Hepatocyte (in vitro differentiated cells): ENCODE data around the gene ADGRB3. TPM values are rescaled to one million over a fixed set of nuclear protein-coding genes. Genes with fewer than 3 reads are reported as not detected.

Experiments used
- DNase-seq: peaks from one replicate; pipeline ENCODE4 v3.0.0-alpha.2; 2016; ENCODE audit warnings: low spot score
- H2AFZ ChIP-seq: fragments of 200-600 bp; sonication (generic); 2 replicates; pipeline ENCODE4 v1.6.0; 2016; ENCODE audit warnings: antibody characterized with exemption, mild to moderate bottlenecking
- H3K27ac ChIP-seq: fragments of 200-600 bp; sonication (generic); 2 replicates; pipeline ENCODE4 v1.5.1; 2016; ENCODE audit warnings: mild to moderate bottlenecking
- H3K27me3 ChIP-seq: fragments of 200-600 bp; sonication (generic); 2 replicates; pipeline ENCODE4 v1.6.1; 2016
- H3K36me3 ChIP-seq: fragments of 200-600 bp; sonication (generic); replicated peaks from 2 replicates; pipeline ENCODE4 v1.5.1; 2016; ENCODE audit warnings: low read depth; ENCODE audit not compliant: insufficient read depth
- H3K4me1 ChIP-seq: fragments of 200-600 bp; sonication (generic); 2 replicates; pipeline ENCODE4 v1.5.1; 2016; ENCODE audit warnings: mild to moderate bottlenecking, moderate library complexity; ENCODE audit not compliant: insufficient read depth
- H3K4me2 ChIP-seq: fragments of 200-600 bp; sonication (generic); 2 replicates; pipeline ENCODE4 v1.6.0; 2016
- H3K4me3 ChIP-seq: fragments of 200-600 bp; sonication (generic); 2 replicates; pipeline ENCODE4 v1.5.1; 2016; ENCODE audit warnings: mild to moderate bottlenecking
- H3K79me2 ChIP-seq: fragments of 200-600 bp; sonication (generic); 2 replicates; pipeline ENCODE4 v1.6.0; 2017; ENCODE audit warnings: mild to moderate bottlenecking
- H3K9me2 ChIP-seq: fragments of 200-600 bp; sonication (generic); replicated peaks from 2 replicates; pipeline ENCODE4 v1.6.0; 2017; ENCODE audit warnings: mild to moderate bottlenecking; ENCODE audit not compliant: insufficient read depth
- H3K9me3 ChIP-seq: fragments of 200-600 bp; sonication (generic); 2 replicates; pipeline ENCODE4 v1.5.1; 2016; ENCODE audit warnings: low read depth, mild to moderate bottlenecking
- H4K20me1 ChIP-seq: fragments of 200-600 bp; sonication (generic); 2 replicates; pipeline ENCODE4 v1.6.0; 2016; ENCODE audit warnings: mild to moderate bottlenecking; ENCODE audit not compliant: insufficient read depth, poor library complexity, severe bottlenecking
- EZH2 ChIP-seq: fragments of 200-600 bp; sonication (generic); IDR thresholded peaks from 2 replicates; pipeline ENCODE4 v1.6.1; 2016; ENCODE audit warnings: antibody characterized with exemption, mild to moderate bottlenecking, borderline replicate concordance
- EZH2phosphoT487 ChIP-seq: fragments of 200-600 bp; sonication (generic); IDR thresholded peaks from one replicate; pipeline ENCODE4 v1.6.1; 2018; ENCODE audit warnings: antibody characterized with exemption, mild to moderate bottlenecking, low read depth, moderate library complexity; ENCODE audit not compliant: unreplicated experiment, severe bottlenecking
- WGBS: methylation state at CpG from one replicate; pipeline ENCODE4 v1.1.6; 2016; ENCODE audit warnings: low lambda C conversion rate; ENCODE audit errors: missing lambda C conversion rate; 5-methylcytosine and 5-hydroxymethylcytosine counted together
- polyA plus RNA-seq: library from polyadenylated mRNA; unstranded; fragments of >200 nt; fragmentation: Nextera tagmentation; extraction: Ambion mirVana; gene quantifications from 2 replicates; pipeline ENCODE4 v1.2.1, GENCODE V29; 2016
- total RNA-seq: library from RNA; depleted of rRNA; stranded (reverse); fragments of >200 nt; gene quantifications from 2 replicates; pipeline ENCODE4 v1.2.3, GENCODE V29; 2014
- TF ChIP-seq, protein P1 (sequence below): fragments of 200-600 bp; sonication (generic); IDR thresholded peaks from 2 replicates; pipeline ENCODE4 v1.5.1; 2016; ENCODE audit warnings: antibody characterized with exemption, mild to moderate bottlenecking; ENCODE audit not compliant: poor library complexity

ADGRB3 gene
- total and polyA plus RNA-seq, 2 experiments from 2014 or later, result 0.17 to 2.2 TPM

DNA sequence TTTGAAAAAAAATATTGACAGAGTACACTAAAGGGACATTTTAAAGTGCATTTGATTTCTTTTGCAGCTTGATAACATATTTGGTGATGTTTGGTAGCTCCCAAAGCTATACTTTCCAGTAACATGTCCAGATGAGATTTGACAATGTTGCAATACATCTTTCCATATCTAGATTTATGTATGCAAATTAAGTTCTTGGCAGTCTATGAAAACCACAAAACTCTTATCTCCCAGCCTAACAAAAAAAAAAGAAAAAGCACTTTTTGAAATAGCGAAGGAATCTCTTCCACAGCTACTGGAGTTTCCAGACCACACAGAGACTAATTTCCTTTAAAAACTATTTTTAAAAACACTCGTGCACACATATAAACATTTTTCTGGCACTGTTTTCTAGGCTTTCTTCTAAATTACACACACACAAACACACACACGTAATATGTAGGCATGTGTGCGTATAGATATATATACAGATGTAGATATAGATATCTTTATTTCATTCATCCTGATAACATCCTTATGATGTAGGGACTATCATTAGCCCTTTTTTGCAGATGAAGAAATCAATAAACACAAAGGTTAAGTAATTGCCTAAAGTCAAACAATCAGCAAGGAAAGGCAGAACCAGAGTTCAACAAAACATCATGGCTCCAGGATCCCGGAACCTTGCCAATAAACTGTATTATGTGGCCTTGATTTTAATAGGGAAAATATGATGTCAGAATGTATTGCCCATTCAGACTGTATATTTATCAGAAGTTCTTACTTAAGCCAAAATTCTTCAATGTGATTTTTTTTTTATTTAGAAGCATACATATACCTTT lies 93.3 kb downstream of the ADGRB3 start:
- H3K4me3 ChIP-seq, result no peak overlapping the region
- no peak overlapping the region for H3K27ac ChIP-seq
- no peak overlapping the region for H2AFZ ChIP-seq
- WGBS, result 54% methylated on average over 5 of the region's 5 CpGs
- H3K9me2 ChIP-seq, result no peaks in the 10 kb centered on the region
- H3K27me3 ChIP-seq, result no peaks in the 10 kb centered on the region
- TF ChIP-seq, protein P1, sequence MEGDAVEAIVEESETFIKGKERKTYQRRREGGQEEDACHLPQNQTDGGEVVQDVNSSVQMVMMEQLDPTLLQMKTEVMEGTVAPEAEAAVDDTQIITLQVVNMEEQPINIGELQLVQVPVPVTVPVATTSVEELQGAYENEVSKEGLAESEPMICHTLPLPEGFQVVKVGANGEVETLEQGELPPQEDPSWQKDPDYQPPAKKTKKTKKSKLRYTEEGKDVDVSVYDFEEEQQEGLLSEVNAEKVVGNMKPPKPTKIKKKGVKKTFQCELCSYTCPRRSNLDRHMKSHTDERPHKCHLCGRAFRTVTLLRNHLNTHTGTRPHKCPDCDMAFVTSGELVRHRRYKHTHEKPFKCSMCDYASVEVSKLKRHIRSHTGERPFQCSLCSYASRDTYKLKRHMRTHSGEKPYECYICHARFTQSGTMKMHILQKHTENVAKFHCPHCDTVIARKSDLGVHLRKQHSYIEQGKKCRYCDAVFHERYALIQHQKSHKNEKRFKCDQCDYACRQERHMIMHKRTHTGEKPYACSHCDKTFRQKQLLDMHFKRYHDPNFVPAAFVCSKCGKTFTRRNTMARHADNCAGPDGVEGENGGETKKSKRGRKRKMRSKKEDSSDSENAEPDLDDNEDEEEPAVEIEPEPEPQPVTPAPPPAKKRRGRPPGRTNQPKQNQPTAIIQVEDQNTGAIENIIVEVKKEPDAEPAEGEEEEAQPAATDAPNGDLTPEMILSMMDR, result no peak
- TF ChIP-seq EZH2 (no peak), EZH2phosphoT487 (no peak)
- H3K79me2 ChIP-seq, result no peaks in the 10 kb centered on the region
- no peak overlapping the region for H3K4me2 ChIP-seq
- no peaks in the 10 kb centered on the region for H3K36me3 ChIP-seq
- H4K20me1 ChIP-seq, result no peaks in the 10 kb centered on the region
- no peaks in the 10 kb centered on the region for H3K4me1 ChIP-seq
- H3K9me3 ChIP-seq, result no peaks in the 10 kb centered on the region
- peak; percentile 6 for DNase-seq

DNA sequence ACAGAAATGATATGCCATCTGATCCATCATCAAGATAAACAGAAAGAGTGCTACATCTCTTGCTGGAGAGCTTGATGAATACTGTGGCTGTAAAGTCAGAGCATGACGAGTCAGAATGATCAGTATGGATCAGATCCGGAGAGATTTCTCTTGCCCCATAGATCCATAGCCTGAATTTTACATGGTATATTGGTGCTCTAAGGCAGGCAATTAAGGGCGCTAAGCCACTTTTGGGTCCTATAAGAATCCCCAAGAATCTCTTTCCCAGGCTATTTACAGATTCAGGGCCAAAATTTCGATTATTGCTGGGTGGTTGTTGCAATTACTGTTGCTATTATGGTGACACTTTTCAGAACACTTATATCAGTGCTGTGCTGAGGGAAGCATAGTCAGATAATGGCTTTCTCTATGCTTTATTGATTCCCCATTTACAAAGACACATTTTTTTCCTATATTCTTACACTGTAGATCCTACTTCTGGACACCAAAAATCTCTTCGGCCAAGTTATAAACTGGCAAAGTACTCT lies 94.4 kb downstream of the ADGRB3 start:
- H2AFZ ChIP-seq, result no peak overlapping the region
- no peaks in the 10 kb centered on the region for H3K36me3 ChIP-seq
- no peaks in the 10 kb centered on the region for H3K9me2 ChIP-seq
- no peaks in the 10 kb centered on the region for H4K20me1 ChIP-seq
- no peak for DNase-seq
- H3K4me2 ChIP-seq, result no peak overlapping the region
- WGBS, result 77% methylated on average over 5 of the region's 5 CpGs
- H3K4me3 ChIP-seq, result no peak overlapping the region
- H3K79me2 ChIP-seq, result no peaks in the 10 kb centered on the region
- H3K27ac ChIP-seq, result no peak overlapping the region
- H3K4me1 ChIP-seq, result no peaks in the 10 kb centered on the region
- no peaks in the 10 kb centered on the region for H3K9me3 ChIP-seq
- no peaks in the 10 kb centered on the region for H3K27me3 ChIP-seq
- no peak for TF ChIP-seq EZH2
- TF ChIP-seq, protein P1, result no peak
- no peak for TF ChIP-seq EZH2phosphoT487

GRCh38 chr6:68730291-68731054 lies 95.4 kb downstream of the ADGRB3 start:
- H3K4me3 ChIP-seq, result no peak overlapping the region
- H3K9me2 ChIP-seq, result no peaks in the 10 kb centered on the region
- no peaks in the 10 kb centered on the region for H3K36me3 ChIP-seq
- H3K27me3 ChIP-seq, result no peaks in the 10 kb centered on the region
- H3K9me3 ChIP-seq, result no peaks in the 10 kb centered on the region
- H3K27ac ChIP-seq, result no peak overlapping the region
- TF ChIP-seq EZH2 (no peak), EZH2phosphoT487 (no peak)
- TF ChIP-seq, protein P1, result no peak
- no peaks in the 10 kb centered on the region for H3K4me1 ChIP-seq
- H2AFZ ChIP-seq, result no peak overlapping the region
- no peak for DNase-seq
- 64% methylated on average over 5 of the region's 5 CpGs for WGBS
- no peaks in the 10 kb centered on the region for H4K20me1 ChIP-seq
- no peak overlapping the region for H3K4me2 ChIP-seq
- H3K79me2 ChIP-seq, result no peaks in the 10 kb centered on the region
